Neural progenitor cell (in vitro differentiated cells): ENCODE results near the gene ETFB.

ENCODE experiments used
- CTCF ChIP-seq: fragments of 200-600 bp; sonication (generic); IDR thresholded peaks from 2 replicates; pipeline ENCODE4 v1.5.1; 2017; ENCODE audit warnings: antibody characterized with exemption, mild to moderate bottlenecking
- EZH2 ChIP-seq: fragments of 200-600 bp; sonication (generic); IDR thresholded peaks from 2 replicates; pipeline ENCODE4 v1.6.1; 2017; ENCODE audit warnings: antibody characterized with exemption, mild to moderate bottlenecking, moderate library complexity
- EZH2phosphoT487 ChIP-seq: fragments of 200-600 bp; sonication (generic); IDR thresholded peaks from 2 replicates; pipeline ENCODE4 v1.6.1; 2017; ENCODE audit warnings: antibody characterized with exemption

- TF ChIP-seq CTCF = no peak
- no peak for TF ChIP-seq EZH2
- no peak for TF ChIP-seq EZH2phosphoT487
Measured at GRCh38 chr19:51329411-51329810, 36.8 kb downstream of the ETFB start.
